Fibroblast of gingiva (primary cell): ENCODE data around the gene HOXA9.
A peak's percentile ranks its signal among the peaks of the same experiment; 100 is the strongest.

Experiments used
- DNase-seq: peaks from one replicate; pipeline ENCODE4 v3.0.0-alpha.2; 2011; ENCODE audit warnings: low read depth

HOXA9 gene

GRCh38 chr7:27187475-27188385 lies 22.4 kb upstream of the HOXA9 start:
- DNase-seq: no peak

GRCh38 chr7:27186668-27187474 lies 21.5 kb upstream of the HOXA9 start:
- DNase-seq: no peak

GRCh38 chr7:27185854-27186667 lies 20.7 kb upstream of the HOXA9 start:
- DNase-seq: no peak

- DNase-seq: no peak
Measured at GRCh38 chr7:27185013-27185853, 19.9 kb upstream of the HOXA9 start, which contains the start of gene HOXA11. HOXA11 (minus strand) TSS chr7:27185232; CDS start chr7:27185144, 88 bp downstream.

GRCh38 chr7:27184337-27185012 lies 19.1 kb upstream of the HOXA9 start:
- peak; percentile 10 for DNase-seq

GRCh38 chr7:27183682-27184336 lies 18.5 kb upstream of the HOXA9 start:
- no peak for DNase-seq

GRCh38 chr7:27182861-27183681 lies 17.7 kb upstream of the HOXA9 start:
- no peak for DNase-seq

- no peak for DNase-seq
Measured at GRCh38 chr7:27182285-27182841, 17.0 kb upstream of the HOXA9 start.

GRCh38 chr7:27181795-27182275 lies 16.5 kb upstream of the HOXA9 start:
- no peak for DNase-seq

GRCh38 chr7:27180431-27181420 lies 15.4 kb upstream of the HOXA9 start:
- no peak for DNase-seq

GRCh38 chr7:27179503-27180430 lies 14.4 kb upstream of the HOXA9 start:
- DNase-seq: peak; percentile 20

GRCh38 chr7:27179030-27179429 lies 13.7 kb upstream of the HOXA9 start:
- DNase-seq: no peak

GRCh38 chr7:27178366-27178765 lies 13.0 kb upstream of the HOXA9 start:
- no peak for DNase-seq

- no peak for DNase-seq
Measured at GRCh38 chr7:27177795-27178320, 12.5 kb upstream of the HOXA9 start.

- no peak for DNase-seq
Measured at GRCh38 chr7:27176962-27177794, 11.8 kb upstream of the HOXA9 start.
